Transverse colon (tissue), 4 donors: ENCODE data around the gene TM4SF20.

Experiments used
- EP300 ChIP-seq: sonication (generic); formaldehyde crosslinking; IDR thresholded peaks from one replicate; pipeline ENCODE4 v1.6.1; 2017; ENCODE audit warnings: antibody characterized with exemption, low read depth
- POLR2A ChIP-seq: fragments of 450-650 bp; IDR thresholded peaks from one replicate; pipeline ENCODE4 v1.6.1; 2016; ENCODE audit warnings: antibody characterized with exemption, mild to moderate bottlenecking, moderate library complexity
- POLR2AphosphoS5 ChIP-seq, 3 donors: sonication (generic); formaldehyde crosslinking; IDR thresholded peaks; one replicate each; pipeline ENCODE4 v1.6.1; 2016; ENCODE audit warnings: antibody characterized with exemption in 3 of 3
- TF ChIP-seq, protein P1 (sequence below), 5 experiments: fragments of 200-600 bp in 3 of 5; fragments of 450-650 bp in 2 of 5; sonication (generic) in 3 of 5; IDR thresholded peaks; 1 replicate in 2 of 5; 2 replicates in 3 of 5; pipeline ENCODE4 v1.5.1; 2016 to 2017; ENCODE audit warnings: antibody characterized with exemption in 5 of 5, inconsistent platforms in 3 of 5, mild to moderate bottlenecking in 2 of 5, moderate library complexity in 1 of 5

DNA sequence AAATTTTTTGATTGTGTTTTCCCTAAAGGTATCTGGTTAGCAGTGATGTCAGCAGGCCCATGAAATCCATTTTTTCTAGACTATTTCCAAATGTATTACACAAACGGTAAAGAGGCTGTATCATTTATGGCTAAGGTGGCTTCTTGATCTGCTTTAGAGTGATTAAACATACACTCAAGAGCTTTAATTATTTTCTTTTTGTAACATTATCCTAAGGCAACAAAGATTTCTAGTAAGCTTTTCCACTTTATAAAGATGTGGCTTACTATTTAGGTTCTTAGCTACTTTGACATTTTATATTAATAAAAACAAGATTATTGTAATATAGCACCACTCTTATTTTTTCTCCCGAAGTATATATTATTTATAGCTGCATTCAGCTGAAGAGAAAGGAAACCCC, 37.6 kb downstream of the TM4SF20 start:
- TF ChIP-seq, protein P1, sequence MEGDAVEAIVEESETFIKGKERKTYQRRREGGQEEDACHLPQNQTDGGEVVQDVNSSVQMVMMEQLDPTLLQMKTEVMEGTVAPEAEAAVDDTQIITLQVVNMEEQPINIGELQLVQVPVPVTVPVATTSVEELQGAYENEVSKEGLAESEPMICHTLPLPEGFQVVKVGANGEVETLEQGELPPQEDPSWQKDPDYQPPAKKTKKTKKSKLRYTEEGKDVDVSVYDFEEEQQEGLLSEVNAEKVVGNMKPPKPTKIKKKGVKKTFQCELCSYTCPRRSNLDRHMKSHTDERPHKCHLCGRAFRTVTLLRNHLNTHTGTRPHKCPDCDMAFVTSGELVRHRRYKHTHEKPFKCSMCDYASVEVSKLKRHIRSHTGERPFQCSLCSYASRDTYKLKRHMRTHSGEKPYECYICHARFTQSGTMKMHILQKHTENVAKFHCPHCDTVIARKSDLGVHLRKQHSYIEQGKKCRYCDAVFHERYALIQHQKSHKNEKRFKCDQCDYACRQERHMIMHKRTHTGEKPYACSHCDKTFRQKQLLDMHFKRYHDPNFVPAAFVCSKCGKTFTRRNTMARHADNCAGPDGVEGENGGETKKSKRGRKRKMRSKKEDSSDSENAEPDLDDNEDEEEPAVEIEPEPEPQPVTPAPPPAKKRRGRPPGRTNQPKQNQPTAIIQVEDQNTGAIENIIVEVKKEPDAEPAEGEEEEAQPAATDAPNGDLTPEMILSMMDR (IDR thresholded peaks at IDR 0.05) = no peak
- TF ChIP-seq POLR2AphosphoS5 (IDR thresholded peaks at IDR 0.05) (no peak), POLR2A (no peak), EP300 (no peak)
